ENCODE data around the gene FBXL17.
"Not testable (repeated sequence)": the region's sequence is repeated elsewhere in the genome, so short reads cannot be mapped to it uniquely, and the experiment has no call there.

FBXL17 gene

DNA sequence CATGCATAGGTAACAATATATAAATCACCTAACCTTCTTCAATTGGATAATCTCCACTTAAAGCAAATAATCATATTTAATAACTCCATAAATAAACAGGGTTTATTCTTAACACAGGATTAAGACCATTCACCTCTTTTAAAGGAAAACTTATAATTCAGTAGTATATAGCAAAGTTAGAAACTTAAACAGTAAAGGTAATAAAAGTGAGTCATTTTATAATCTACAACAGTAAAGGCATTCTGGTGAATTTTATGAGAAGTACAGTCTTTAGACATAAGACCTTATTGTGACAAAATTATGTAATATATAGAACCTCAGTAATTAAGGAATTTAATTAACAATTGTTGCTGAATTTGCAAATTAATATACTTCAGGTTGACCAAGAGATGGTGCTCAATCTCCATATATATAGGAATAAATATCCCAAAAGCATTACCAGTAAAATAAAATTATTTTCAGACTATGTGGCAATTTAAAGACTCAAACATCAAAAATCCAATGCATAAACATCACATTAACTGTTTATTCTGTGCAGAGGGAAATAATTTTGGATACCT is 84.8 kb downstream of the FBXL17 start:
- no peak for DNase-seq

DNA sequence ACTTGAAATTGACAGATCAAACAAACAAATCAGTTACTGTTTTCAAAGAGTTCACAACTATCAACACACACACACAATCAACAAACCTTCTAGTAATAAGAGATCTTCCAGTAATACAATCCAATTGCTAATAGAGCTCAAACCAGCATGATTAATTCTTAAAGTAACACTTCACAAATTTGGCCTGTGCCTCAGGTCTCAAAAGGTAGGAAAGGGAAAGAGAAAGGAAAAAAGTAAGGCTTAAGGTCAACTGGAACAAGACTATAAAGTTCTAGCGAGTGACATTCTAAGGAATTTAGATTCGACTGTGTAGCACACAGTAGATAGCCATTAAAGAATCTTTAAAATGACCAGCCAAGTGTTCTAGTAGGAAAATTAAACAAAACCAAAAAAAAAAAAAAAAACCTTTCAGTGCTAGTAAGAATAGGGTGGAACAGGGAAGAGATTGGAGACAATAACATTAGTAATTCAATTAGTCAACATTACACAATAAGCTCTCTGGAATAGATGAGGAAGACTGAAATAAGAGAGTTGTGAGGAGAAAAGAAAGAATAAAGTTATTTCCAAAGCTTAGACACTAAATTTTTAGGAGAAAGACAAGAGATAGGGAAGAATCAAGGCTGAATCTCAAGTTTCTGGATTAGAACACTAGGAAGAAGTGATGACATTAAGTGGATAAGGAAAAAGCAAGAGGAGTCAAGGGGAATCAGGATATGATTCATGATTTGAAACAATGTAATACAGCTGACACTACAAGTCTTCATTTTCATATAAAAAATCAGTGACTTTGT is 86.1 kb downstream of the FBXL17 start:
- no peak for DNase-seq

DNA sequence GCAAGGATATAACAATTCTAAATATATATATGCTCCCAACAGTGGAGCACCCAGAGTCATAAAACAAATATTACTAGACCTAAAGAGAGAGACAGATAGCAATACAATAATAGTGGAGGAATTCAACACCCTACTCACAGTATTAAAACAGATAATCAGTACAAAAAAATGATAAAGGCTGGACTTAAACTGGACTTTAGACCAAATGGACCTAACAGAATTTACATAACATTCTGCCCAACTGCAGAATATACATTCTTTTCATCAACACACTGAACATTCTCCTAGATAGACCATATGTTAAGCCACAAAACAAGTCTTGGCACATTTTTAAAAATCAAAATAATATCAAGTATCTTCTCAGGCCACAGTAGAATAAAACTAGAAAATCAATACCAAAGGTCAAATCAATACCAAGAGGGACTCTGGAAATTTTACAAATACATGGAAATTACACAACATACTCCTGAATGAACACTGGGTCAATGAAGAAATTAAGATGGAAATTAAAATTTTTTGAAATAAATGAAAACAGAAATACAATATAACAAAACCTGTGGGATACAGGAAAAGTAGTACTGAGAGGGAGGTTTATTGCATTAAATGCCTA is 100.8 kb downstream of the FBXL17 start:
- DNase-seq, result no peak

DNA sequence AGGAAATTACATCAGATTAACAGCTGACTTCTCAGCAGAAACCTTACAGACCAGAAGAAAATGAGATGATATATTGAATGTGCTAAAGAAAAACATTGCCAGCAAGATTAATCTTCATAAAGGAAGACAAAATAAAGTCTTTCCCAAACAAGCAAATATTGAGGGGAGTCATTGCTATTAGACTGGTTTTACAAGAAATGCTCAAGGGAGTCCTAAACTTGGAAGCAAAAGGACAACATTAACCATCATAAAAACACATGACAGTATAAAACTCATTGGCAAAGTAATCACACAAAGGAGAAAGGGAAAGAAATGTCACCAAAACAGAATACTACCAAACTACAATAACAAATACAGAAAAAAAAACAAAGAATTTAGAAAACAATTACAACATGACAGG is 101.7 kb downstream of the FBXL17 start:
- no peak for DNase-seq

DNA sequence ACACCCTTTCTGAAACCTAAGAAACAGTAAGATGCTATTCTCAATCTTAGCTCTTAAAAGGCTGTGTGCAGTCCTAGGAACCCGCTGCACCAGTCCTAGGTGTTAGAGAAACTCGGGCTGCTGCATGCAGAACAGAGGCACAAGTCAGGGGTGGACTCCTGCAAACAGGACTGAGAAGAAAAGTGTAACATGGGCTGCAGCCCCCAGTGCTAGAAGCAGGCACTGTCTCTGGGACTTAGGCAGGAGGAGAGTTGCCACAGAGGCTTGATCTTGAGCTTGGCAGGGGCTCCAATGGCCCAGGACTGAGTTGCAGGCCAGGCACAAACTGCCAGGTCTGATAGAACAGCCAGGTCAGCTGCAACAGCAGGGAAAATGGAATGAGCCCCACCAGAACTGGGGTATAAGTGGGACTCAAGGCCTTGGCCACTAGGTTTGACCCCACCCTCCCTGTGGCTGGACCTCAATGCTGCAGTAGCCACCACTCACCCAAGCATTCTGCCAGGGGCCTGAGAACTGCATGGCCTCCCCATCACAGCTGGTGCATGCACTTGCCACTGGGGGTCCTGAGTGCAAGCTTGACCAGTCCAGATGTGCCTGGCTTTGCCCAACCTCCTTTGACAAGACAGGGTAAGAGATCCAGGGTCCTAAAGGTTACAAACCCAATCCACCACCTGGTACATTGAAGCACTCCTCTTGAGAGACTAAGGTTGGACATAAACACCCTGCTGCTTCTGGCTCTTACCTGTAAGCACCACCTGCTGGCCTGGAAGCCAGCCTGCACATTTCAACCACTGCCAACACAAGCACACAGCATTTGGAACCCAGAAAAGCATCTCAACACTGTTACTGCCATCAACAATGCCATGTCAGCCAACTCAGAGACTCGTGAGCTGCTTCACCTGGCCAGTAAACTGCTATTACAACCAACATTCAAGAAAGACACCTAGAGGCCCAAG is 103.3 kb downstream of the FBXL17 start:
- no peak for DNase-seq

DNA sequence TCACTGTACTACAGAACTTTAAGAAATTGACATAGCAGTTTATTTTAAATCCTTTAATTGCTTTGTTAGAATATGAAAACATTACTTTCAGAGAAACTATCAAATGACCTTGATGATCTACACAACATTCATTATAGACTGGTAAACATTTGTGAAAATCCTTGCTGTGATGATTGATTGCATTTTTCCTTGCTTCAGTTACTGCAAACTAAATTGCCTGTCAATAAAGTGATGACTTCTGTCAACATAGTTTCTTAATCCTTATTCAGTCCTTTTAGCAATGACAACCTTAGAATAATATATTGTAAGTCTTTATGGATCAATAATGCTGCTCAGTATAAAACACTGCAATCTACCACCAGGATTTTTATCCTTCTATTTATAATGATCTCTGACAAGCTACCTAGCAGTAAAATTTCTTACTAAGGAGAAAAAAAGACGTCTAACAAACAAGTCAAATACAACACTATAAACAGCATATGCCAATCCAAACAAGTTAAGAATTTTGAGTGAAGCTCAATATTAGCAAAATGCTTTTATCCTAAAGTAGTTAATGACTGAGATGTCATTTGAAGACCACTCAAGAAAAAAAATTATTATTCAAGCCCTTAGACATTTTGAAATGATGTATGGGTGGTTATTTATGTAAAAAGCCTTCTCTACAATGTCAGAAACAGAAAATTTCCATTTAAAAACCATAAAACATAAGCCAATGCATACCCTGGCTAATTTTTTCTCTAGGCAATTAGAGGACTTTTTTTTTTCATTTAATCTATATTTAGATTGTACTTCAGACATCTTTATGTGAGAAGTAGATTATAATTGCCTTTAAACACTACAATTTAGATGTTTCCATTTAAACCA is 105.5 kb downstream of the FBXL17 start:
- no peak for DNase-seq

DNA sequence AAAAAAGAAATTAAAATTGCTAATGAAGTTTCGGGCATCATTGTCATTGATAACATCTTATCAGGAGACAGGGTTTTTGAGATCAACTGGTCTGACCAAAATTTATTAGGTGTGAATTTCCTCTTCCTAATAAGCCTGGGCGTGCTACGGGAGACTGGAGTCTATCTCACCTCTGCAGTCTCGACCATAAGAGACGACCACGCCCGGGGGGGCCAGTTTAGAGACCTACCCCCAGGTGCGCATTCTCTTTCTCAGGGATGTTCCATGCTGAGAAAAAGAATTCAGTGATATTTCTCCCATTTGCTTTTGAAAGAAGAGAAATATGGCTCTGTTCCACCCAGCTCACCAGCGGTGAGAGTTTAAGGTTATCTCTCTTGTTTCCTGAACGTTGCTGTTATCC is 107.8 kb downstream of the FBXL17 start:
- DNase-seq, result not testable (repeated sequence)

DNA sequence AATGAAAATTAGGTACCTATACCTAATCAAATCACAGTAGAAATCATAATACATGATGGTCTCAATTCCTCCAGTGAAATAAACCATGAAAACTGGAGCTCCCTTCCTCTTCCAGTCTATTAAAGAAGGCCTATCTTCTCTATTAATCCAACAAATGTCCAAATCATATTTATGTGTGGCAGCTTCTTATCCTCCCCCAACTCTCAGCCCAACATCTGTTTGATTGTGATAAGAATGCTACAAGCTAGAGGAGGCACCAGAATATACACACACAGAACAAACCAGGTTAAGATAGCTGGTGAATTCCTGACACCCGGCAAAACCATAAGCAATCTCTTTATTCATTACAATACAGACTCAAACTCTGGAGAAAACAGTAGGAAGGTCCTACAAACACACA is 110.8 kb downstream of the FBXL17 start:
- no peak for DNase-seq

DNA sequence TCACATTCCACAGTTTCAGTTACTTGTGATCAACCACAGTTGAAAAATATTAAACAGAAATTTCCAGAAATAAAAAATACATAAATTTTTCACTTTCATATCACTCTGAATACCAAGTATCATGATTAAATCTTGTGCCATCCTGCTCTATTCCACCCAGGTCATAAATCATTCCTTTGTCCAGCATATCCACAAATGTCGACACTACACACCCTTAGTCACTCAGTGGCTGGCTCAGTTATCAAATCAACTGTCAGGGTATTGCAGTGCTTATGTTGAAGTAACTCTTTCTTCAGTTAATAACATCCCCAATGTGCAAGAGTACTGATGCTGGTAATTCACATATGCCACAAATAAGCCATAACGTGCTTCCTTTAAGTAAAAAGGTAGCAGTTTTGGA is 115.7 kb downstream of the FBXL17 start:
- no peak for DNase-seq

DNA sequence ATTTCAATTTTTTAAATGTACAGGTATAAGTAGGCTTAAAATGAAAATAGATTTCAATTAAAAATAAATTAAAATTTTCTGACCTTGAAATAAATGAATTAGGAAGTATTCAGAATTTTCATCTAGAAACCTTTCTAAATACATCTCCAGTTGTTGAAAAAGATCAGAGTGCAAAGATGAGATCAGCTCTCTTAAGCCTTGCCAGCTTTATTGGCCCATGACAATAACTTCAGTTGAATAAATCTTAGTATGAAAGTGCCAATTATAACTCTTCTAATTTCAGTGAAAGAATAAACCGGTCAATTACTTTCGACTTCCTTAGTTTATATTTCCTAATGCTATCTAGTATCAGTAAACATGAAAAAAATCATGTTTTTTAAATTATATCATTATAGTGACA is 117.4 kb downstream of the FBXL17 start:
- DNase-seq, result no peak

DNA sequence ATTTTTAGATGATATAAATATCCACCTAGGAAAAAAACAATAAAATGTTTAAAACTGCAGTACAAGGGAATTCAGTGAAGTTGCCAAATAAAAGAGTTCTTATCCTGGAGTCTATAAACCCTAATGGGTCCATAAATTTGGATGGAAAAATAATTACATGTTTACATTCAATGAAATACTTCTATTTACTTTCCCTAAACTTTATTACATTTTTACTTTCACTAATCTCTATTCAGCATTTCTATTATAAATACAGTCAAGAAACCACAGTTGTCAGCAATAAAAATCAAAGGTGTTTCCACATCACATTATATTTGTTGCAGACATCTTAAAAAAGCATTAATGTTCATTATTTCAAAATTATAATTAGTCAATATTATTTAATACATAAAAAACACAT is 118.6 kb downstream of the FBXL17 start:
- no peak for DNase-seq

DNA sequence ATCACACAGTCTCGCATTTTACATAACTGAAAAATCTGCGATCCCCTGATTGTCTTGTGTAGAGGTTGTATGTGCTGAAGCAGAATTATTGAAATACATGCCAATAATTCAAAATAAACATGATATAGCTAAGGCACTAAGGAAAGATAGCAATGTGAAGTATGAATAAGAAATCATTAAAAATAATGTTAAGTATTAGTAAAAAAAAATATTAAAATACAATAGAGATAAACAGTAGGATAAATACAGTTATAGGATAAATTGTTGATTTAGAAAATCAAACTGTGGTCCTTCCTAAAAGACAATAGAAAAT is 121.1 kb downstream of the FBXL17 start:
- DNase-seq, result no peak

DNA sequence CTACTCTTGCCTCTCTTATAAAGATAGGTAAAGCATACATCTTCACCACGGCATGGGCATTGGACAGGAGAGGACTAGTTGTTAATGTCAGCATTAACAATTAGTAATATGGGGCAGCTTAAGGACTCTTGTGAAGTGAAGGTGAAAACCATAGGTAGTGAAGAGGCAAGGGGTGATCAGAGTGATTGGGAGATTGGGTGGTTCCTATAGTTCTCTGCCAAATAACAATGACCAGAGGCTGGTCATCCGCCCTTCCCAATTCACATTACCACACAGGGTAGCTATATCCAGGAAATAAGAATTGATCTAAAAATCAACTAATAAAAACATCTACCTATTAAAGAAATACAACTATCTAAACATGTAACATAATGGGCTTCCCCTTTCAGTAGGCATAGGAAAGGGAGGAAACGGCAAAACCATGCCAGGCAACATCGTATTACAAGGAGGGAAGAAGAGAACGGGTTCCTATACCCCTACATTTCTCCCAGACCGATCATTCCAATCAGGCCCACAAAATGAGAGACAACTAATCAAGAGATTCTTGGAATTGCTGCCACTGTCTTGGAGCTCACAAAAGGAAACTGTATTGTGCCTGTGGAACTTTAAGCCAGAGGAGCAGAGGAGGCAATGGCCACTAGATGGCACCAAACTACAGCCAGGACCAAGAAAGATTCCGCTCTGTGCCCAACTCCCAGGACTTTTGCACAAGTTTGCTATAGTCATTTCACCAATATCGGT is 121.6 kb downstream of the FBXL17 start:
- DNase-seq, result peak; percentile 72

DNA sequence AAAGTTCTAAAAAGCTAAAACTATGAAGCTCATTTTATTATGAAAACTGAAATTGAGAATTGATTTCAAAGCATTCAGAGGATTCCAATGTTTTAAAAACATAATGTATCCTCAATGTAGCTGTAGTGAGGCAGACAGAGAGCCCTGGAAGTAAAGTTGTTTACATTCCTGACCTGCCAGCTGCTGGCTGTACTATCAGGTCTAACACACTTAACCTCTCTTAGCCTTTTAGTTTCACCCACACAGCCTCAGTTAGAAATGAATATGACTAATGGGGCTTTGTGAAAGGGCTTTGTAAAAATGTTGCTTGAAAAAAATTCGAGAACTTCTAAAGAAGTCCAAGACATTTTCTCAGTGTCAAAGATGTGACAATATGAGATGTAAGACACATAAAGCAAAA is 122.6 kb downstream of the FBXL17 start:
- no peak for DNase-seq

DNA sequence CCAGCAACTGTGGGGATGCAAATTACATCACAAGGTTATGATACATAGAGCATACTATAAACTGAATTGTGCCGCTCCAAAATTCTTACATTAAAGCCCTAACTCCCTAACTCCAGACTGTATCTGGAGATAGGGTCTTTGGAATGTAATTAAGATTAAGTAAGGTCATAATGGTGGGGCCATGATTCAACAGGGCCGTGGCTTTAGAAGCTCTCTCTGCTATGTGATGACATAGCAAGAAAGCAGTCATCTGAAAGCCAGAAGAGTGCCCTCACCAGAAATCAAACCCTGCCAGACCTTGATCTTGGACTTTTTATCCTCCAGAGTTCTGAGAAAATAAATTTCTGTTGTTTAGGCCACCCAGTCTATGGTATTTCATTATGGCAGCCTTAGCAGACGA is 123.9 kb downstream of the FBXL17 start:
- no peak for DNase-seq

DNA sequence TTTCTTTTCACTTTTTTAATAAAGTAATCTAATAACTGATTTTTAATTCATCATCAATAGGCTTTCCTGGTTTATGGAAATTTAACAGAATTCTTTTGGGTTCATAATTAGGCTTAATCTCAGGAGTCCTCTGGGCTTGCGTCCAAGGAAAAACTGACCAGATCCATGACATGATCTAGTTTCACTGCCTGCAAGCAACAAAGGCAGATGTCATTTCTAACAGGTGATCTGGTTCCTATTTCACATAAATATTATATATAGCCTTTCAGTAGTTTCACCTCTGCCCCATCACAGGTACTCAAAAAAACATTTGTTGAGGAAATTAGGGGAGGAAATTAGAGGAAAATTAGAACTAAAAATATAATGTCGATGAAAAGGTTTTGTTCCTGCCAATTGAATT is 126.4 kb downstream of the FBXL17 start:
- no peak for DNase-seq

DNA sequence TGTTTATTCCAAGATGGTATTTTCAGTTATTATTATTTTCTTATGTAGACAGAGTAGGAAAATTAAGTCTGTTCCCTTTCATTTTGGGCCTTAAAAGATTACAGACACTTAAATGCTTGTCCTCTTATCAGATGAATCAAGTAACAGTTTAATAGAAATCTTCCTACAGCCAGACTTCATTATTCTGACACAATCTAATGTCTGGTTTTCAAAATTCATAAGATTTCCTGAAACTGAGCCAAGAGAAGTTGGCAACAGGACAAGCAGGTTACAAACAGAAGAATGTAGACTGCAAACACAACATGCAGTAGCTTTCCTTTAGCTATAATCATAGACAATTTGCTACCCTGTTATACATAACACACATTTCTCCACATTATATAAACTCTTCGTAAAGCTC is 130.5 kb downstream of the FBXL17 start:
- DNase-seq, result no peak

DNA sequence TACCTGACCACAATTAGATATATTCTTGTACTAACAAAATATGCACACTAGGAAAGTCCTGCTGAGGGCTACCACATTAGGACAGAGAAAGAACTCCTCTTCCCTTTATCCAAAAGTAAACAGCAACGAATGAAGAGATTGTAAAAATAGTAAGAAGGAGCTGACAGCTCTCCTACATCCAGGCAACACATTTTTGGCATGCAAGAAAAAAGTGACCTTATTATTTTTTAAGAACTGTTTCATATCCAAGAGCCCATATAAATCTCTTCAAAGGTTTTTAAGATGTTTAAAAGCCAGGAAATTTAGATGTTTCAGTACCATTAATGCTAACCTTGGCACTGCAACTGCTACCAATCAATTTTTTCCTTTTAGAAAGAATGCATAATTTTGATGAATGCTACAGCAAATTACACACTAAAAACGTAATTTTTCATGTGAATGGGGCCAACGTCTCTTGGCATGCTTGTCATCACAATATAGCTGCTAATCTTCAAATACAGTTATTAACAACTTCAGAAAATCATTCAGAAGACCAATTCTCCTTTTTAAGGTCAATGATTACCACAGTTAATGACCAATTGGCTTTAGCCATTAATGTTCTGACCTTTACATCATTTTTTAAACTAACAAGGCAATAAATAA is 132.0 kb downstream of the FBXL17 start:
- DNase-seq, result no peak

DNA sequence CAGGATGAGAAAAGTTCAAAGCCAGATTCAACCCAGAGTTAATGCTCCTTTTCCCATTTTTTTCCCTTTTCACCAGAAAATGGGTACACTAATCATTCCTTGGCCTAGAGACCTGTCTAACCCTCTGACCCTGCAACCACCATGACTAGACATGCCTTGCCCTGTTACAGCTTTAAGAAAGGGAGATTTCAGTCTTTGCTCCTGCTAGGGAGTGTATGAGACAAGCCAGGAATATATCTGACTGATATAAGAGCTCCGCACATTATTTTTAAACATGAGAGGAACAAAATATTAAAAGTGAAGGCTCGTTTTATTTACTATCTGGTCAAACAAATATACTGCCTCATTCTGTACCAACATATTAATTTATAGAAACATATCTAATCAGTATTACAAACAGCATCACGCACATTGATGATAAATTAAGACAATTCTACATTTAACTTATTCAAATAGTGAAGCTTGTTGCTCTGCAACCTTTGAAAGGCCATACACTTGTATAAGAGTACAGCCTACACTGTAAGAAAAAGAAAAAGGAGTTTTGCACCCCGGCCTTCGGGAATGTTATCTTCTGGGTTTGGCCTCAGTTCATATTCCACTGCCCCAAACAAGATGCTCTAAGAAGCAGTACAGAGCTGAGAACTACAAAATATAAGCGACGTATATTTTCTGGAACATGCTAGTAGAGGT is 132.7 kb downstream of the FBXL17 start:
- no peak for DNase-seq
